Subcutaneous abdominal adipose tissue (tissue), 5 donors: Measurements from ENCODE around the gene EFCAB11.

Experiments
- H3K27ac ChIP-seq: one replicate; pipeline ENCODE4 v1.7.0; 2013; ENCODE audit warnings: low read depth, mild to moderate bottlenecking, inconsistent platforms, low read length, moderate library complexity
- H3K27me3 ChIP-seq, 5 donors: one replicate each; pipeline ENCODE4 v1.7.0; 2013; ENCODE audit warnings: low read length in 5 of 5, inconsistent platforms in 1 of 5; ENCODE audit not compliant: control insufficient read depth in 5 of 5, insufficient read depth in 4 of 5
- H3K36me3 ChIP-seq, 5 donors: one replicate each; pipeline ENCODE4 v1.7.0; 2013; ENCODE audit warnings: low read length in 5 of 5; ENCODE audit not compliant: control insufficient read depth in 5 of 5, insufficient read depth in 5 of 5
- H3K4me1 ChIP-seq, 5 donors: one replicate each; pipeline ENCODE4 v1.7.0; 2013; ENCODE audit warnings: low read length in 5 of 5, mild to moderate bottlenecking in 3 of 5, moderate library complexity in 1 of 5; ENCODE audit not compliant: control insufficient read depth in 5 of 5, insufficient read depth in 5 of 5
- H3K4me3 ChIP-seq, 5 donors: one replicate each; pipeline ENCODE4 v1.7.0; 2013; ENCODE audit warnings: low read length in 5 of 5, low read depth in 1 of 5
- H3K9ac ChIP-seq, 5 donors: one replicate each; pipeline ENCODE4 v1.7.0; 2013; ENCODE audit warnings: low read length in 5 of 5, mild to moderate bottlenecking in 4 of 5, moderate library complexity in 3 of 5
- H3K9me3 ChIP-seq, 5 donors: one replicate each; pipeline ENCODE4 v1.7.0; 2013; ENCODE audit warnings: low read length in 5 of 5; ENCODE audit not compliant: control insufficient read depth in 5 of 5
- donor health status: healthy.
- donor health status: healthy.
- donor health status: healthy.
- donor health status: healthy.
- donor health status: healthy.

EFCAB11 gene

DNA sequence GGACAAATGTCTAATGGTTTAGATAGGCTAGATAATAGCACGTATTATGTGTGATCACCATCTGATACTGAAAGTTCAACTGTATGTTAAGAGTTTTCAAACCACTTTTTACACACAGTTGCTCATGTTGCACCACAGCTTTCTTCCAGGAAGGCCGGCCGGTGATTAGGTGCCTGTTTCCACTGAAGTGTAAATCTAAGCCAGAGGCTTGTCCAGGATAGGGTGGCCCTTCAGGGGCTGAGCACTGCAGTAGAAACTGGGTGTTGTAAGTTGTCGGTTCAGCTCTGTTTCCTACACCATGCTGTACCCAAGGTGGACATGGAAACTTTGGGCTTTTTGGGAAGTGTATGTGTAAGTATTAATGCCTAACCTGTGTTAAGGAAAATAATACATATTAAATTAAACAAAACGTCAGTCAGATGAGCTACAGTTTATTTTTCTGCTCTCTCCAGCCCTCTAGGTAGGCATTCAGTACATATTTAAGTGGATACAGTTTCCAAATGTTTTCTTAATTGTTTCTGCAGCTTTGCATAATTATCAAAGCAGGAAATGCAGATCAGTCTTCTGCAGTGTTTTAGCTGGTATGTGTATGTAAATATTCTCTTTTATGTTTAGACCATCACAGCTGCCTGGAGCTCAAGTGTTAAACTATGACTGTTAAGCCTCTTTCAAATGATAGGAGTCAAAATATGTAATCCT lies 32.1 kb upstream of the EFCAB11 start:
- no peaks in the 10 kb centered on the region for H3K27me3 ChIP-seq
- peaks cover 8 to 48% (median 23%) of the 10 kb centered on the region in 5 donors for H3K36me3 ChIP-seq
- peaks cover 0 to 15% (median 0%) of the 10 kb centered on the region in 5 donors for H3K4me1 ChIP-seq
- H3K27ac ChIP-seq, result no peak overlapping the region
- H3K9ac ChIP-seq, result no peak overlapping the region
- H3K9me3 ChIP-seq, result no peaks in the 10 kb centered on the region
- H3K4me3 ChIP-seq, result no peak overlapping the region

DNA sequence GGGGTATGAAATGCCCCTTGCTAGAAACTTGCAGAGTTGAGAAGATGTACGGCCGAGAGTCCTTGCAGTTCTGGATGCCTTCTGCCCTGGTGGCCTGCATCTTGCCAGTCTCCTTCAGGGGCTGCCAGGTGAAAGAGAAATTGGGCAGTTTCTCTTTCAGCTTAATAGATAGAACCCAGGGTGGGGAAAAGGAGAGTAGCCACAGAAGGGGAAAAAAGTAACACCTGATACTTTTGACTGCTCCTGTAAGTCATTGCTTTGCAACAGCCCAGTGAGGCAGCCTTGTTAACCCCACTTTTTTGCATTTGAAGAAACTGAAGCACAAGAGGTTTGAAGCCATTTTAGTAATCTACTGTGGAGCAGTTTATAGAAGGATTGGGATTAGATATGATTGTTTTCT lies 28.8 kb upstream of the EFCAB11 start:
- H3K27ac ChIP-seq, result no peak overlapping the region
- H3K4me3 ChIP-seq, result no peak overlapping the region
- no peaks in the 10 kb centered on the region for H3K4me1 ChIP-seq
- no peaks in the 10 kb centered on the region for H3K9me3 ChIP-seq
- H3K36me3 ChIP-seq, result peaks cover 12 to 61% (median 29%) of the 10 kb centered on the region in 5 donors
- H3K27me3 ChIP-seq, result no peaks in the 10 kb centered on the region
- no peak overlapping the region for H3K9ac ChIP-seq

DNA sequence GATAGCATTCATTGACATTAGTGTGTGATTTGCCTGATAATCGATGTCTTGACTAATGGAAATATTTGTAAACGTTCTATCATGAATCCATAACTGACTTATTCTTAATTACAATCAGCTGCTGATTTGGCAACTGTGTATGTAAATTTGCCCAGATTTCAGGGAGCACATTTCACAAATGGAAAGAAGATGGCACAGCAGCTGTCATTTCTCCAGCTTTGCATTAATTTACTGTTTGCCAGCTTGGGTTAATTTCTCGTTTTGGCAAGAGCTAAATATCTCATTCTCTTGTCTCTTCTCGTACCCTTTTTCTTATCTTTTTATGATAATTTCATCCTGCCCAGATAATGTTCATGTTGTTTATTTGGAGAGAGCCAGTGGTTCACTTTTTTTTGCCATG lies 24.1 kb upstream of the EFCAB11 start:
- Histone ChIP-seq H3K9me3 (no peaks in the 10 kb centered on the region), H3K27me3 (no peaks in the 10 kb centered on the region), H3K27ac (no peak overlapping the region), H3K9ac (no peak overlapping the region), H3K4me3 (no peak overlapping the region), H3K36me3 (peaks cover 7 to 48% (median 28%) of the 10 kb centered on the region in 5 donors), H3K4me1 (peaks cover 0 to 12% (median 0%) of the 10 kb centered on the region in 5 donors)

DNA sequence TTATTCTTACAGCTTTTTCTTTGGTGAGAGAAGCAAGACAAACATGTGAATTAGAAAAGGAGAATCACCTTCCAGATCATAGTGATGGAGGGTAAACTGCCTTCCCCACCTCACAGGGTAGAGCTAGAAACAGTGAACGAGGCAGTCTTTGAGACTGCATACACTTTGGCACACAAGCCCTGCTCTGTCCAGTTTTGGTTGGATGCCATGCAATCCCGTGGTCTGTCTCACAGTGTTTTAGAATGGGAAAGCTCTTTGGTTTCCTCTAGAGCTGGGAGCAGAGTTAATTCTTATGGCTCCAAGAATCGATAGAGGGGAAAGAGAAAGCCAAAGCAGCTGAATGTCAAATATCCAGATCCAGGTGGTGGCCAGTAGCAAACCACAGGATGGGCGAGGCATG lies 23.1 kb upstream of the EFCAB11 start:
- Histone ChIP-seq H3K4me3 (no peak overlapping the region), H3K9me3 (no peaks in the 10 kb centered on the region), H3K27ac (no peak overlapping the region), H3K4me1 (peaks cover 0 to 15% (median 0%) of the 10 kb centered on the region in 5 donors), H3K36me3 (peaks cover 6 to 41% (median 25%) of the 10 kb centered on the region in 5 donors), H3K9ac (no peak overlapping the region), H3K27me3 (no peaks in the 10 kb centered on the region)

DNA sequence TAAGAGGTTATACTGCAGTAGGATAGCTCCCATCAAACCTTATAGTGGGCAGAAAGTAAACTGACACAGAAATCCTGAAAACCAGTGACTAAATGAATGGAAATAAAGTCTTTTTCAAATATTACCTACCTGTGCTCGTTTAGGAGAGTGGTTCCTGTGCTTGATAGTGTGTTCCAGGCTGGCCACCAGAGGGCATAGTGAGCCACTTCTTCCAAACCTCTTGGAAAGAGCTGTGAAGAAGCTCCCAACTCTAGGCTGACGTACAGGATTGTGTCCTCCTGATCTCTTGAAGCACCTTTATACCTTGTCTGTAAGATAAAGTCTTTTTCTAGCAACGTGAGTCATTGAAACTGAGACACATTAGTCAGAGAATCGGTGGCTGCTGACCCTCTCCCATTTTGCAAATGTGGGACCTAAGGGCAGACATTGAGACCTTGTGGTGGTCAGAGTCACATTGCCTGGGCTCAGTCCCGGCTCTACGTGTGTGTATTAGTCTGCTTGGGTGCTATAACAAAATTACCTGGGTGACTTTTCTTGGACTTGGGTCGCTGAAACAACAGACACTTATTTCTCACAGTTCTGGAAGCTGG lies 18.8 kb upstream of the EFCAB11 start:
- Histone ChIP-seq H3K27me3 (no peaks in the 10 kb centered on the region), H3K27ac (no peak overlapping the region), H3K4me1 (peaks cover 0 to 15% (median 0%) of the 10 kb centered on the region in 5 donors), H3K9me3 (no peaks in the 10 kb centered on the region), H3K9ac (no peak overlapping the region), H3K36me3 (peaks cover 18 to 45% (median 25%) of the 10 kb centered on the region in 5 donors), H3K4me3 (no peak overlapping the region)

DNA sequence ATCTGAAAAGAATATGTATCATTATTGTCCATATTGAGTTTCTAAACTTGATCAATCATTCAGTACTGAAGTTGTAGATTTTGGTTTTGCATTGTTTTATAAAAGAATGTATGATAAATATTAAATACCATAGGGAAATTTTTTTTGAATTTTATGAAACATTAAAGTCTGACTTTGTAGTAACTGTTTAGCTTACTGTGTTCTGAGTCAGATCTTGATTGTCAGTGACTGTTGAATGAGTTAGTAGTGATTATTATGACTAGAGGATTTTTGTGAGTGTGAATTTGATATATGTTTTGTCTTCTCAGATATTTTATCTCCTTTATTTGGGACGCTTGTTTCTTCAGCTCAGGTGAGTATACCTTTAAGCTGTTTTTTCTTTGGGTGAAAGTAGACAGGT lies 11.3 kb upstream of the EFCAB11 start:
- H3K9ac ChIP-seq, result no peak overlapping the region
- no peaks in the 10 kb centered on the region for H3K4me1 ChIP-seq
- H3K4me3 ChIP-seq, result no peak overlapping the region
- no peak overlapping the region for H3K27ac ChIP-seq
- H3K9me3 ChIP-seq, result no peaks in the 10 kb centered on the region
- no peaks in the 10 kb centered on the region for H3K27me3 ChIP-seq
- H3K36me3 ChIP-seq, result peaks cover 12 to 49% (median 31%) of the 10 kb centered on the region in 5 donors

DNA sequence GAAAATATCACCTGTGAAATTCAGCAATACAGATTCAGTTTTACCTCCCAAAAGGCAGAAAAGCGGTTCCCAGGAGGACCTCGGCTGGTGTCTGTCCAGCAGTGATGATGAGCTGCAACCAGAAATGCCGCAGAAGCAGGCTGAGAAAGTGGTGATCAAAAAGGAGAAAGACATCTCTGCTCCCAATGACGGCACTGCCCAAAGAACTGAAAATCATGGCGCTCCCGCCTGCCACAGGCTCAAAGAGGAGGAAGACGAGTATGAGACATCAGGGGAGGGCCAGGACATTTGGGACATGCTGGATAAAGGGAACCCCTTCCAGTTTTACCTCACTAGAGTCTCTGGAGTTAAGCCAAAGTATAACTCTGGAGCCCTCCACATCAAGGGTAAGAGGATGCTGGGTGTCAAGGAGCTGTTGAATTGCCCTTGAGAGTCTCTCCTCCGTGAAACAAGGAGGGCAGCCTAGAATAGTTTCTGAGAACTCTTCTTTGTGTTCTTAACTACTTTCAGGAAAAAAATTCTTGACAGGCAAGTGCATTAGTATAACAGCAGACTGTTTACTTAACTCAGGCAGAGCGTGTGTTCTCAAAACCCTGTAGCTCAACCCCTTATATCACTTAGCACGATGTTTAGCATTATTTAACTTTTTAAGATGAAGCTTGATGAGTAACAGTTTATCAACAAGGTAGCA lies 8.9 kb upstream of the EFCAB11 start:
- H3K27me3 ChIP-seq, result no peaks in the 10 kb centered on the region
- H3K4me1 ChIP-seq, result no peaks in the 10 kb centered on the region
- H3K9me3 ChIP-seq, result no peaks in the 10 kb centered on the region
- no peak overlapping the region for H3K4me3 ChIP-seq
- H3K27ac ChIP-seq, result no peak overlapping the region
- H3K9ac ChIP-seq, result no peak overlapping the region
- H3K36me3 ChIP-seq, result peaks cover 6 to 41% (median 23%) of the 10 kb centered on the region in 5 donors

DNA sequence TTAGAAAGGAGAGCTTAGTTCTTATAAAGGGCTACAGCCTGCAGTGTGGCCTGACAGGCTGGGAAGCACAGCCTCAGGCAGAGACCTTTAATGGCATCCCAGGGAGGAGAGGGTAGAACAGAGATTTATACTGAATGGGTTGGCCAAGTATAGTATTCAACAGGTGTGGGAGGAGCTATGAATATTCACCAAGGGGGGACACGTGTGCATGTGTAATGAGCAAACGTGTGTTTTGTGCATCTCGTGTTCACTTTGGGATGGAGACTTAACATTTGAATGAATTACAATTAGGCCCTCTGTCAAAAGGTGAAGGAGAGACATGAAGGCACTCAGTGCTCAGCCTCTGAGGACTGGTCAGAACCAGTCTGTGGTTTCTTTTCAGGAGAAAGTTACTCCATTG lies 6.4 kb upstream of the EFCAB11 start:
- Histone ChIP-seq H3K4me1 (peaks cover 0 to 16% (median 10%) of the 10 kb centered on the region in 5 donors), H3K9me3 (no peaks in the 10 kb centered on the region), H3K4me3 (no peak overlapping the region), H3K27me3 (no peaks in the 10 kb centered on the region), H3K27ac (no peak overlapping the region), H3K9ac (no peak overlapping the region), H3K36me3 (peaks cover 2 to 21% (median 12%) of the 10 kb centered on the region in 5 donors)

DNA sequence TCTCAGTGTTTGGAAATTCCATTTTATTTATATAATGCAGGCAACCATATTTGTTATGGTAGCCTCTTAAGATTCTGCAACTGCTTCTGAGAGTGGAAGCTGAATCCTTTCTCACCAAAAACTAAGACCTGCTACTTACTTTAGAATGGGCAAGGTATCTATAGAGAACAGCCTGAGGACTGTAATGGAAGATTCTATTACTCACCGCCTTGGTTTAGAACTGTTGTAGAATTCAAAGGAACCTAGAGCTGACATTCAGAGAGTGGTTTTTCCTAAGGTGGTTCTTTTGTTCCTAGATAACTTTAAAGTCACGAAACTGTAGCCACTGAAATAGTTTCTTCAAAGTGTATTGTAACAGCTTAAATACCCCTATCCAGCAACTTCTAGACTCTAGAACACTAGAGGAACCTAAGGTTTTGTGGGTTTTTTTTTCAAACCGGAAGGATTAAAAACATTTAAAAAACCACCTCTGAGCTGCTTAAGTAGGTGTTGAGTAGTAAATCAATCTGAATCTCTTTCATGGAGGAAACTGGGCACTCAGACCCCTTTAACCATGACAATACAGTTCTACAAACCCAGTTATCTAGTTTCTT lies 5.4 kb upstream of the EFCAB11 start:
- no peaks in the 10 kb centered on the region for H3K9me3 ChIP-seq
- H3K27me3 ChIP-seq, result no peaks in the 10 kb centered on the region
- peaks cover 2 to 18% (median 12%) of the 10 kb centered on the region in 5 donors for H3K36me3 ChIP-seq
- H3K4me1 ChIP-seq, result peaks cover 2 to 22% (median 15%) of the 10 kb centered on the region in 5 donors
- H3K4me3 ChIP-seq, result no peak overlapping the region
- H3K9ac ChIP-seq, result no peak overlapping the region
- no peak overlapping the region for H3K27ac ChIP-seq

DNA sequence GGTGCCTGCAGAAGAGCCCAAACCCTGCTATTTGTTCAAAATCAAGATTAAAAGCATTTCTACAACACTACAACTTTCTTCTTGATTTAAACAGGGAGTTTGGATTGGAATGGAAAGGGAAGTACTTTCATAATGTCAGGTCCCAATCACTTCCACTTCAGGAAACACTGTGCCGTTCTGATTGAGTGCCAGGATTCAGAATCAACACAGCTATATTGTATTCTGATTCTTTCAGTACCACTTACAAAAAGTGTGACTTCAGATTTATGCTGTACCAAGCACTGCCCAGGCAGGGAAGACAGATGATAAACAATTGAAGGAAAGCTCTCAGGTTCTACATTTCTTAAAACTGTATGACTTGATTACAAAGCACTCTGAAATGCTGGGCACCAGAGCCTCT lies 4.4 kb upstream of the EFCAB11 start:
- Histone ChIP-seq H3K27ac (no peak overlapping the region), H3K4me1 (peaks cover 3 to 28% (median 21%) of the 10 kb centered on the region in 5 donors), H3K4me3 (no peak overlapping the region), H3K9ac (peak overlapping the region in 1 of 5 donors; percentile 15), H3K36me3 (peaks cover 0 to 15% (median 9%) of the 10 kb centered on the region in 5 donors), H3K9me3 (no peaks in the 10 kb centered on the region), H3K27me3 (no peaks in the 10 kb centered on the region)
